ENCODE results near the gene BABAM2. TPM values are rescaled to one million over a fixed set of nuclear protein-coding genes. Genes with fewer than 3 reads are reported as not detected.
A peak's percentile ranks its signal among the peaks of the same experiment; 100 is the strongest.

Gene BABAM2
- total and polyA plus RNA-seq, 2 of the 4 experiments (the other 2 are of a cell fraction): 20.9 to 23.1 TPM

DNA sequence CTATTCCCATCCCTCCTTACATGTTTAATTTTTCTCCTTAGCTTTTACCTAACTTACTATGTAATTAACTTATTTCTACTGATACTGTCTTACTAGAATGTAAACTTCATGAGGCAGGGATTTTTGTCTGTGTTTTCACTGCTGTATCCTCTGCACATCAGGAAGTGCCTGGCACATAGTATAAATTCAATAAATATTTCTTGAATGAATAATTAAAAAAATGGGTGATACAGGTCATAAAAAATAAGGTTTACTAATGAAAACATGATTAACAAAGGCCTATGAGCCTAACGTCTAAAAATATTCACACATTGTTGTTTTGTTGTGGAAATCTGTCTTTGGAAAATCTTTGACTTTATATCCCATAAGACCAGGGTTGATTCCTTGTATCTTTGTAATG is 4.9 kb upstream of the BABAM2 start:
- H3K4me3 ChIP-seq (ENCODE audit: insufficient read depth, low read depth, low read length): no peak overlapping the region
- ChIA-PET CTCF (interaction anchor here (1.0 kb wide), 1 partner anchor 111 kb away, joined by 4 read pairs; no protein-coding TSS in a partner anchor), POLR2A (ENCODE audit: unreplicated experiment) (no interaction called here)
- ATAC-seq (ENCODE audit: low read depth) (no peak; the same call in 1 of the 2 replicates), DNase-seq (no peak)
- peak overlapping the region; percentile 95 for H2BK5ac ChIP-seq (ENCODE audit: low read depth, low read length, poor library complexity, severe bottlenecking)
- no peak overlapping the region for H2BK120ac ChIP-seq (ENCODE audit: low read depth, low read length)
- H3K18ac ChIP-seq (ENCODE audit: low read depth, low read length): 0 out of 2 replicates have a peak overlapping the region, but pooled peaks have one; percentile 87
- TF ChIP-seq BHLHE40 (IDR thresholded peaks at IDR 0.05; ENCODE audit: low read depth, low read length) (no peak), POLR2A (IDR thresholded peaks at IDR 0.05; ENCODE audit: low read depth, low read length) (no peak), CEBPB (IDR thresholded peaks at IDR 0.05; ENCODE audit: low read depth, low read length) (no peak), MXI1 (IDR thresholded peaks at IDR 0.05; ENCODE audit: borderline replicate concordance, low read depth, low read length) (no peak), RCOR1 (IDR thresholded peaks at IDR 0.05; ENCODE audit: insufficient replicate concordance, low read length) (no peak), FOS (IDR thresholded peaks at IDR 0.05; ENCODE audit: low read depth, low read length) (no peak)
- no peaks in the 10 kb centered on the region for H3K9me3 ChIP-seq (ENCODE audit: control insufficient read depth, insufficient read depth, low read length)
- no peaks in the 10 kb centered on the region; the same call in 1 of the 2 replicates for H3K9me1 ChIP-seq (ENCODE audit: insufficient read depth, low read length)
- intact Hi-C loops (cut with micrococcal nuclease): loop anchor here (2.0 to 5.0 kb wide), 3 partner anchors 15 to 123 kb away; no protein-coding TSS in a partner anchor
- peaks cover 8 to 13% of the 10 kb centered on the region in 2 experiments for H3K79me1 ChIP-seq (ENCODE audit: low read depth in 1 of 2, low read length in 2 of 2)
- H3K36me3 ChIP-seq (ENCODE audit: control insufficient read depth, insufficient read depth, low read length): no peaks in the 10 kb centered on the region
- no peak overlapping the region for H4K91ac ChIP-seq (ENCODE audit: insufficient read depth, low read depth, low read length)
- peak overlapping the region; percentile 36; the same call in 1 of the 2 replicates for H2BK20ac ChIP-seq (ENCODE audit: low read depth, low read length)
- H4K8ac ChIP-seq (ENCODE audit: low read depth in 2 of 2, low read length in 2 of 2): peak overlapping the region; percentile 4 to 59; a peak in 1 of 4 replicates
- H2AFZ ChIP-seq (replicated peaks; ENCODE audit: low read length, poor library complexity): no peak overlapping the region
- H3K27me3 ChIP-seq (ENCODE audit: control insufficient read depth, insufficient read depth, low read length): no peaks in the 10 kb centered on the region
- in situ Hi-C loops (cut with MboI; ENCODE audit: low sequenced_read_pairs): no loop called here
- H3K4ac ChIP-seq (ENCODE audit: low read depth, low read length): peak overlapping the region; percentile 40; the same call in 1 of the 2 replicates
- dilution Hi-C loops (cut with HindIII; ENCODE audit: low sequenced_read_pairs, unreplicated experiment): no loop called here
- no peak overlapping the region for H3K56ac ChIP-seq (ENCODE audit: extremely low read depth, insufficient read depth, low read length)
- H4K20me1 ChIP-seq (ENCODE audit: insufficient read depth, low read length): no peaks in the 10 kb centered on the region
- H2AK5ac ChIP-seq (ENCODE audit: low read depth, low read length): no peak overlapping the region
- H2BK15ac ChIP-seq (ENCODE audit: low read depth, low read length): no peak overlapping the region
- no peak overlapping the region for H3K9ac ChIP-seq (ENCODE audit: low read depth, low read length)
- BruUV-seq (replicated peaks): no TSS peak
- H3K4me2 ChIP-seq (ENCODE audit: low read depth, low read length): no peak overlapping the region
- WGBS, 2 experiments (ENCODE audit: extremely low coverage in 2 of 2, insufficient read length in 1 of 2): no CpG with 5 or more reads among the region's 1 CpG
- H3K27ac ChIP-seq (ENCODE audit: insufficient read depth, low read length): no peak overlapping the region
- H3K4me1 ChIP-seq (ENCODE audit: control insufficient read depth, insufficient read depth, low read length): peaks cover 6% of the 10 kb centered on the region; the same call in 1 of the 2 replicates
- no peak overlapping the region for H3K23ac ChIP-seq (ENCODE audit: low read depth, low read length)
- H4K5ac ChIP-seq (ENCODE audit: low read depth, low read length): no peak overlapping the region
- H3K14ac ChIP-seq (replicated peaks; ENCODE audit: low read depth, low read length): no peak overlapping the region; the same call in 1 of the 2 replicates
- no peak overlapping the region for H2AK9ac ChIP-seq (replicated peaks; ENCODE audit: low read depth, low read length, poor library complexity)
